HUES6 (cell line): Measurements from ENCODE around the gene ABCC1.

Experiments
- H3K27ac ChIP-seq: 2 replicates; pipeline ENCODE4 v1.7.0; 2013; ENCODE audit warnings: low read depth, mild to moderate bottlenecking, low read length, inconsistent platforms
- H3K27me3 ChIP-seq: 2 replicates; pipeline ENCODE4 v1.6.1; 2013; ENCODE audit warnings: low read length; ENCODE audit not compliant: control insufficient read depth, insufficient read depth
- H3K36me3 ChIP-seq: 2 replicates; pipeline ENCODE4 v1.6.1; 2013; ENCODE audit warnings: low read length; ENCODE audit not compliant: control insufficient read depth, insufficient read depth
- H3K4me1 ChIP-seq: 2 replicates; pipeline ENCODE4 v1.6.1; 2013; ENCODE audit warnings: low read length; ENCODE audit not compliant: control insufficient read depth, insufficient read depth
- H3K4me3 ChIP-seq: 2 replicates; pipeline ENCODE4 v1.5.1; 2013; ENCODE audit warnings: low read depth, low read length
- H3K9ac ChIP-seq: one replicate; pipeline ENCODE4 v1.6.1; 2013; ENCODE audit warnings: mild to moderate bottlenecking, low read length
- H3K9me3 ChIP-seq: 2 replicates; pipeline ENCODE4 v1.6.1; 2013; ENCODE audit warnings: low read depth, low read length; ENCODE audit not compliant: control insufficient read depth, insufficient read depth

Gene ABCC1

GRCh38 chr16:16073001-16073545 is 123.7 kb downstream of the ABCC1 start:
- Histone ChIP-seq H3K27me3 (no peaks in the 10 kb centered on the region), H3K36me3 (peaks cover 78% of the 10 kb centered on the region), H3K4me3 (no peak overlapping the region), H3K9me3 (no peaks in the 10 kb centered on the region), H3K4me1 (peaks cover 10% of the 10 kb centered on the region; the same call in 1 of the 2 replicates), H3K9ac (no peak overlapping the region), H3K27ac (no peak overlapping the region)

GRCh38 chr16:16073891-16074881 is 124.8 kb downstream of the ABCC1 start:
- peaks cover 10% of the 10 kb centered on the region; the same call in 1 of the 2 replicates for H3K4me1 ChIP-seq
- peaks cover 82% of the 10 kb centered on the region for H3K36me3 ChIP-seq
- no peak overlapping the region for H3K9ac ChIP-seq
- peak overlapping the region; percentile 73 for H3K27ac ChIP-seq
- H3K4me3 ChIP-seq, result no peak overlapping the region
- no peaks in the 10 kb centered on the region for H3K9me3 ChIP-seq
- no peaks in the 10 kb centered on the region for H3K27me3 ChIP-seq

DNA sequence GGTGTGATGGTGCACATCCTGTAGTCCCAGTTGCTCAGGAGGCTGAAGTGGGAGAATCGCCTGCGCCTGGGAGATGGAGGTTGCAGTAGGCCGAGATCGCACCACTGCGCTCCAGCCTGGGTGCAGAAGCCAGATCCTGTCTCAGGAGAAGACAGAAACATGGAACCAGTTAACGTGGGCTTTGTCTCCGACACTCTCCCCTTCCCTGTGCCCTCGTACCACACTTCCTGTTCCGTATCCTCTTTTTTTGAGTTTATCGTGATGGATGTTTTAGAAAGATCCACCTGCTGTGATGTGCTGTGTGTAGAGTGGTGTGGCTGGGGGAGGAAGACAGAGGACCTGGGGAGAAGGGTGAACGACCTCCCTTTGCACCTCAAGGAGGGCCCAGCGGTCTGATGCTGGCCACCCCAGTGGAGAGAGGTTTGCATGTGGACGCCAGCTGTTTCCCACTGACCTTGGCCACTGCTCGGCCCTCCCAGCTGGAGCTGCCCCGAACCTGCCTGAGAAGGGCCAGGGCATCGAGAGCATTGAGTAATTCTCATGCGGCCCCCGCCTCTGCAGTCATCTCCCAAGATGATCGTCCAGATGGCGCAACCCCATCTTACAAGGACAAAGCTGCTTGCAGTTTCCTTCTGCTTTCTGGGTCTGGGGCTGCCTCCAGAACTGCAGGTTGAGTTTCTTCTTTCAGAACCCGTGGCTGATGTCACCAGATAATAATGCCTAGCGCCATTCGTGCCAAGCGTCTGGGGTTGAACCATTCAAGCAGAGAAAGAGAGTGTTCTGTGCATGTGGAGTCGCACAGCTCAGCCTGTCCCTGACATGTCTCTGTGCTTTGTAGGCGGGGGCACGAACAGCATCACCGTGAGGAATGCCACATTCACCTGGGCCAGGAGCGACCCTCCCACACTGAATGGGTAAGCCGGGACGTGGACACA is 126.3 kb downstream of the ABCC1 start:
- Histone ChIP-seq H3K4me3 (no peak overlapping the region), H3K36me3 (peaks cover 83% of the 10 kb centered on the region)

DNA sequence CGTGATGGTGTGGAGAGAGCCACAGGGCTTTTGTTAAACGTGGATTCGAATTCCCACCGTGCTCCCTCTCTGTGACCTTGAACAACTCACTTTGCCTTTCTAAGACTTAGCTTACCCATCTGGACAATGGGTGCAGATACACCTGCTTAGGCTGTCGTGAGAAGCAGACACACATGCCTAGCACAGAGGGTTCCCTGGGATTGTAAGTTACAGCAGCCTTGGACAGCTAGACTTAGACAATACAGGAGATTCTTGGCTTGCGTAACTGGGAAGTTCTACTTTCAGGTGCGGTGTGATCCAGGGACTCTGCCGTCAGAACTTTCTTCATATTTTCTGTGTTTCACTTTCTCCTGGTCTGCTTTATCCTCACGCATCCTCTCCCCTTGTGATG is 127.0 kb downstream of the ABCC1 start:
- Histone ChIP-seq H3K4me1 (peaks cover 10% of the 10 kb centered on the region; the same call in 1 of the 2 replicates), H3K9ac (no peak overlapping the region), H3K36me3 (peaks cover 86% of the 10 kb centered on the region), H3K9me3 (no peaks in the 10 kb centered on the region), H3K27ac (no peak overlapping the region), H3K4me3 (no peak overlapping the region), H3K27me3 (no peaks in the 10 kb centered on the region)

More for the DNA sequence above, 126.3 kb downstream of the ABCC1 start:
- peaks cover 10% of the 10 kb centered on the region; the same call in 1 of the 2 replicates for H3K4me1 ChIP-seq
- H3K9ac ChIP-seq, result no peak overlapping the region
- no peaks in the 10 kb centered on the region for H3K9me3 ChIP-seq
- no peak overlapping the region for H3K27ac ChIP-seq
- H3K27me3 ChIP-seq, result no peaks in the 10 kb centered on the region

DNA sequence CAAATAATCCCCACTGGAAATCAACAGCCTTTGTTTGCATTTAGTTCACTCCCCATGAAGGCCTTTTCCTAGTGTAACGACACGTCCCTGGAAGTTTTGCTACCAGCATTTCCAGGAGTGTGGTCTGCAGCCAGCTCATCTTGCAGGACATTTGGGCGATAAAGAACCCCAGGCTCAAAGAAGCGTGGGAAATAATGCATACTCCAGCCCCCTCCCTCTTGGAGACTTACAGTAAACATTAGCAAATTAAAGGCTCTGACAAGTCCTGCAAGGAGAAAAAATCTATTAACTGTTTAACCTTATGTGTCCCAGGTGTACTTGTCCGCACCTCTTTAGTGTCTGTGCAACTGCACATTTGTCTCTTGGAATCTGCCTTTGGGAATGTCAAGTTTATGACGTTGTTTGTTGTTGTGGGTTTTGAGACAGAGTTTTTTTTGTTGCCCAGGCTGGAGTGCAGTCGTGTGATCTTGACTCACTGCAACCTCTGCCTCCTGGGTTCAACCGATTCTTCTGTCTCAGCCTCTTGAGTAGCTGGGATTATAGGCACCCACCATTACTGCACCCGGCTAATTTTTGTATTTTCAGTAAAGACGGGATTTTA is 131.1 kb downstream of the ABCC1 start:
- Histone ChIP-seq H3K4me1 (no peaks in the 10 kb centered on the region), H3K27ac (no peak overlapping the region), H3K36me3 (peaks cover 88% of the 10 kb centered on the region), H3K9ac (no peak overlapping the region), H3K9me3 (peaks cover 9% of the 10 kb centered on the region), H3K4me3 (no peak overlapping the region), H3K27me3 (no peaks in the 10 kb centered on the region)

GRCh38 chr16:16081141-16081540 is 131.7 kb downstream of the ABCC1 start:
- Histone ChIP-seq H3K36me3 (peaks cover 88% of the 10 kb centered on the region), H3K4me1 (no peaks in the 10 kb centered on the region), H3K9me3 (peaks cover 9% of the 10 kb centered on the region), H3K4me3 (no peak overlapping the region), H3K27me3 (no peaks in the 10 kb centered on the region), H3K27ac (no peak overlapping the region), H3K9ac (no peak overlapping the region)

- Histone ChIP-seq H3K27ac (no peak overlapping the region), H3K4me3 (no peak overlapping the region), H3K27me3 (no peaks in the 10 kb centered on the region), H3K36me3 (peaks cover 88% of the 10 kb centered on the region), H3K9ac (no peak overlapping the region), H3K9me3 (peaks cover 9% of the 10 kb centered on the region), H3K4me1 (no peaks in the 10 kb centered on the region)
These were observed 132.8 kb downstream of the ABCC1 start for GRCh38 chr16:16082255-16082654.

DNA sequence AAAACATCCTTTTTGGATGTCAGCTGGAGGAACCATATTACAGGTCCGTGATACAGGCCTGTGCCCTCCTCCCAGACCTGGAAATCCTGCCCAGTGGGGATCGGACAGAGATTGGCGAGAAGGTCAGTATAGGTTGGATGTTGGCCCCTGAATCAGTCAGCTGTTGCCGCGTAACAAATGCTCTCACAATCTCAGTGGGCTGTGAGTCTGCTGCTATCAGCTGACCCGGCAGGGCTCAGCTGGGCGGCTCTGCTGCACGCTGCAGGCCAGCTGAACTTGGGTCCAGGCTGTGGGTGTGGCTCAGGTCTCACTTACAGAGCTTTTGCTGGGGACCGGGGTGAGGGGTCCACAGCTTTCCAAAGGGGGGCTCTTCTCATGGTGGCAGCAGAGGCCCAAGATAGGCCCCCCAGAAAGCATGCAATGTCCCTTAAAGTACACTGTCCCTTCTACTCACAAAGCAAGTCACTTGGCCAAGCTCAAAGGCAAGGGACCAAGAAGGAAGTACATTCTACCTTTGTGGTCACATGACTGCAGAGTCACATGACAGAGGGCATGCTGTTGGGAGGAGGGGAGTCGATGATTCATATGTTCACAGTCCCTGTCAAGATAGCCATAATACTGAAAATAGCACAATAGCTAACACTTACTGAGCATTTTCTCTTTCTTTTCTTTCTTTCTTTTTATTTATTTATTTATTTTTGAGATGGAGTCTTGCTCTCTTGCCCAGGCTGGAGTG is 134.2 kb downstream of the ABCC1 start:
- Histone ChIP-seq H3K36me3 (peaks cover 91% of the 10 kb centered on the region), H3K9me3 (peaks cover 9% of the 10 kb centered on the region), H3K4me3 (no peak overlapping the region), H3K27ac (no peak overlapping the region), H3K4me1 (no peaks in the 10 kb centered on the region), H3K9ac (no peak overlapping the region), H3K27me3 (no peaks in the 10 kb centered on the region)

GRCh38 chr16:16084874-16085273 is 135.5 kb downstream of the ABCC1 start:
- Histone ChIP-seq H3K9ac (no peak overlapping the region), H3K4me1 (no peaks in the 10 kb centered on the region), H3K36me3 (peaks cover 94% of the 10 kb centered on the region), H3K27ac (no peak overlapping the region), H3K27me3 (no peaks in the 10 kb centered on the region), H3K4me3 (no peak overlapping the region), H3K9me3 (peaks cover 9% of the 10 kb centered on the region)
